Measurements from ENCODE around the gene ALOX15B.
"Not testable (repeated sequence)": the region's sequence is repeated elsewhere in the genome, so short reads cannot be mapped to it uniquely, and the experiment has no call there.

- not testable (repeated sequence) for TF ChIP-seq CTCF (IDR thresholded peaks at IDR 0.05 in 4 of 5, conservative IDR thresholded peaks at IDR 0.05 in 1 of 5); POLR2A (IDR thresholded peaks at IDR 0.05)
These were observed 14.7 kb upstream of the ALOX15B start for GRCh38 chr17:8024161-8024560.

Measured in gastrocnemius medialis (tissue), 4 donors.